T-cell (primary cell): ENCODE measurements around the gene CELSR3. TPM values are rescaled to one million over a fixed set of nuclear protein-coding genes. Genes with fewer than 3 reads are reported as not detected.

Experiments used
- ATAC-seq, 4 experiments: fragments of 200-7000 bp in 3 of 4; fragments of 150-1000 bp in 1 of 4; cut with Tn5 transposase; replicated peaks in 1 of 4; 1 replicate in 3 of 4; 2 replicates in 1 of 4; pipeline ENCODE4 v1.10.0; 2021; ENCODE audit warnings: moderate library complexity in 3 of 4, mild to moderate bottlenecking in 2 of 4, moderate number of reproducible peaks in 1 of 4
- CTCF ChIA-PET, 2 donors: fragments of 300-600 bp; sonication (Branson Sonifier 250); formaldehyde crosslinking; loops; one replicate each; lab custom pipeline; 2022; ENCODE audit warnings: antibody characterized with exemption in 2 of 2; lab: Charles Lee
- POLR2A ChIA-PET, 2 donors: fragments of 300-600 bp; sonication (Branson Sonifier 250); formaldehyde crosslinking; loops; one replicate each; lab custom pipeline; 2022; ENCODE audit warnings: antibody characterized with exemption in 2 of 2; lab: Charles Lee
- DNase-seq, 35 experiments: peaks; one replicate each; pipeline versions ENCODE4 v3.0.0 to v3.0.0-alpha.2; 2013 to 2023
- H3K27ac ChIP-seq: one replicate; pipeline ENCODE4 v1.5.1; 2013; ENCODE audit warnings: low read length
- H3K27me3 ChIP-seq, 2 experiments: replicated peaks in 1 of 2; 1 replicate in 1 of 2; 2 replicates in 1 of 2; pipeline versions ENCODE4 v1.6.1 to v1.7.0; 2013; ENCODE audit warnings: low read length in 1 of 2, mixed read lengths in 1 of 2; ENCODE audit not compliant: control insufficient read depth in 2 of 2, insufficient read depth in 2 of 2; ENCODE audit errors: extremely low read depth in 1 of 2
- H3K36me3 ChIP-seq, 2 donors: 1 replicate in 1 of 2; 2 replicates in 1 of 2; pipeline versions ENCODE4 v1.6.1 to v1.7.0; 2013; ENCODE audit warnings: low read length in 1 of 2; ENCODE audit not compliant: control insufficient read depth in 2 of 2, insufficient read depth in 1 of 2; ENCODE audit errors: extremely low read depth in 1 of 2
- H3K4me1 ChIP-seq, 2 experiments: 1 replicate in 1 of 2; 2 replicates in 1 of 2; pipeline versions ENCODE4 v1.6.1 to v1.7.0; 2013; ENCODE audit warnings: low read length in 2 of 2, mixed read lengths in 1 of 2; ENCODE audit not compliant: insufficient read depth in 2 of 2, control insufficient read depth in 1 of 2; ENCODE audit errors: extremely low read depth in 1 of 2
- H3K4me3 ChIP-seq, 2 donors: 1 replicate in 1 of 2; 2 replicates in 1 of 2; pipeline versions ENCODE4 v1.5.1 to v1.7.0; 2013; ENCODE audit warnings: mild to moderate bottlenecking in 2 of 2, low read length in 1 of 2, moderate library complexity in 1 of 2; ENCODE audit not compliant: control insufficient read depth in 1 of 2; ENCODE audit errors: extremely low read depth in 1 of 2
- H3K9me3 ChIP-seq: 2 replicates; pipeline ENCODE4 v1.7.0; 2013
- H3K27ac Mint-ChIP-seq, 2 donors: one replicate each; pipeline ENCODE4 v1.8.0; 2020 to 2021; ENCODE audit warnings: mild to moderate bottlenecking in 2 of 2, mixed read lengths in 2 of 2
- H3K27me3 Mint-ChIP-seq, 2 donors: one replicate each; pipeline ENCODE4 v1.8.0; 2021 to 2022; ENCODE audit warnings: mixed read lengths in 2 of 2
- H3K36me3 Mint-ChIP-seq: one replicate; pipeline ENCODE4 v1.8.0; 2021; ENCODE audit warnings: mixed read lengths
- H3K4me1 Mint-ChIP-seq, 3 donors: one replicate each; pipeline ENCODE4 v1.8.0; 2020 to 2022; ENCODE audit warnings: mixed read lengths in 3 of 3, mild to moderate bottlenecking in 1 of 3
- H3K4me3 Mint-ChIP-seq, 3 donors: one replicate each; pipeline ENCODE4 v1.8.0; 2020 to 2022; ENCODE audit warnings: mild to moderate bottlenecking in 3 of 3, mixed read lengths in 3 of 3, moderate library complexity in 3 of 3
- H3K9me3 Mint-ChIP-seq, 3 donors: one replicate each; pipeline ENCODE4 v1.8.0; 2020 to 2022; ENCODE audit warnings: mixed read lengths in 3 of 3
- WGBS: methylation state at CpG from one replicate; pipeline ENCODE4 v1.1.5; 2013; ENCODE audit warnings: missing lambda C conversion rate; ENCODE audit not compliant: insufficient coverage; 5-methylcytosine and 5-hydroxymethylcytosine counted together
- total RNA-seq, 35 experiments: library from RNA in 6 of 35; stranded (reverse) in 6 of 35; fragments of 120-200 nt in 1 of 35; gene quantifications; one replicate each; pipeline versions ENCODE4 v1.2.1 to v1.2.4 and lab custom pipeline; 2013 to 2026

Gene CELSR3
- total RNA-seq, 5 donors from 2014 or later (not counting 1 experiment from before 2014, with no cell fraction given) = 5.6 to 7.4 (median 6.2) TPM

GRCh38 chr3:48680811-48681540 lies 18.3 kb upstream of the CELSR3 start:
- DNase-seq = no peak
- peaks cover 45% of the 10 kb centered on the region for H3K36me3 Mint-ChIP-seq
- ChIA-PET POLR2A (no interaction called here), CTCF (no interaction called here)
- H3K4me3 Mint-ChIP-seq = no peak overlapping the region
- Histone ChIP-seq H3K27me3 (no peaks in the 10 kb centered on the region), H3K9me3 (no peaks in the 10 kb centered on the region), H3K4me1 (peaks cover 4 to 31% of the 10 kb centered on the region in 2 experiments), H3K36me3 (peaks cover 7 to 42% of the 10 kb centered on the region in 2 donors), H3K27ac (no peak overlapping the region), H3K4me3 (no peak overlapping the region)
- peaks cover 29 to 48% (median 40%) of the 10 kb centered on the region in 3 donors for H3K4me1 Mint-ChIP-seq
- no peak overlapping the region for H3K27ac Mint-ChIP-seq
- no peaks in the 10 kb centered on the region for H3K27me3 Mint-ChIP-seq
- no peaks in the 10 kb centered on the region for H3K9me3 Mint-ChIP-seq
- no peak for ATAC-seq
- WGBS = 96% methylated on average over 16 of the region's 17 CpGs

GRCh38 chr3:48679411-48680391 lies 17.0 kb upstream of the CELSR3 start:
- H3K36me3 Mint-ChIP-seq = peaks cover 48% of the 10 kb centered on the region
- peaks cover 2 to 22% of the 10 kb centered on the region in 2 experiments for H3K4me1 ChIP-seq
- CTCF ChIA-PET = no interaction called here
- DNase-seq = no peak
- peaks cover 24 to 39% (median 33%) of the 10 kb centered on the region in 3 donors for H3K4me1 Mint-ChIP-seq
- H3K9me3 Mint-ChIP-seq = no peaks in the 10 kb centered on the region
- H3K9me3 ChIP-seq = no peaks in the 10 kb centered on the region
- no peaks in the 10 kb centered on the region for H3K27me3 ChIP-seq
- POLR2A ChIA-PET = no interaction called here
- H3K27ac ChIP-seq = no peak overlapping the region
- no peak overlapping the region for H3K27ac Mint-ChIP-seq
- H3K36me3 ChIP-seq = peaks cover 7 to 42% of the 10 kb centered on the region in 2 donors
- H3K4me3 Mint-ChIP-seq = no peak overlapping the region
- no peak overlapping the region for H3K4me3 ChIP-seq
- no peaks in the 10 kb centered on the region for H3K27me3 Mint-ChIP-seq
- ATAC-seq = no peak
- WGBS = 88% methylated on average over 16 of the region's 20 CpGs

- ATAC-seq (no peak), DNase-seq (no peak)
- H3K36me3 Mint-ChIP-seq = peaks cover 48% of the 10 kb centered on the region
- Histone ChIP-seq H3K27me3 (no peaks in the 10 kb centered on the region), H3K36me3 (peaks cover 7 to 42% of the 10 kb centered on the region in 2 donors), H3K4me3 (no peak overlapping the region), H3K27ac (no peak overlapping the region), H3K9me3 (no peaks in the 10 kb centered on the region), H3K4me1 (peaks cover 0 to 14% of the 10 kb centered on the region in 2 experiments)
- ChIA-PET POLR2A (no interaction called here), CTCF (no interaction called here)
- 97% methylated on average over 23 of the region's 24 CpGs for WGBS
- no peaks in the 10 kb centered on the region for H3K9me3 Mint-ChIP-seq
- no peak overlapping the region for H3K4me3 Mint-ChIP-seq
- H3K4me1 Mint-ChIP-seq = peaks cover 17 to 31% (median 23%) of the 10 kb centered on the region in 3 donors
- no peaks in the 10 kb centered on the region for H3K27me3 Mint-ChIP-seq
- no peak overlapping the region for H3K27ac Mint-ChIP-seq
Observed at GRCh38 chr3:48678566-48679380, 16.1 kb upstream of the CELSR3 start.

GRCh38 chr3:48678056-48678455 lies 15.4 kb upstream of the CELSR3 start:
- Histone ChIP-seq H3K4me3 (no peak overlapping the region), H3K4me1 (peaks cover 0 to 9% of the 10 kb centered on the region in 2 experiments), H3K27ac (no peak overlapping the region), H3K9me3 (no peaks in the 10 kb centered on the region), H3K36me3 (peaks cover 7 to 42% of the 10 kb centered on the region in 2 donors), H3K27me3 (no peaks in the 10 kb centered on the region)
- H3K4me3 Mint-ChIP-seq = no peak overlapping the region
- peaks cover 48% of the 10 kb centered on the region for H3K36me3 Mint-ChIP-seq
- POLR2A ChIA-PET = no interaction called here
- no peak overlapping the region for H3K27ac Mint-ChIP-seq
- H3K27me3 Mint-ChIP-seq = no peaks in the 10 kb centered on the region
- peaks cover 11 to 25% (median 20%) of the 10 kb centered on the region in 3 donors for H3K4me1 Mint-ChIP-seq
- DNase-seq (no peak), ATAC-seq (no peak)
- 97% methylated on average over 4 of the region's 4 CpGs for WGBS
- CTCF ChIA-PET = no interaction called here
- no peaks in the 10 kb centered on the region for H3K9me3 Mint-ChIP-seq

GRCh38 chr3:48674505-48674904 lies 11.8 kb upstream of the CELSR3 start:
- no peak overlapping the region for H3K27ac ChIP-seq
- ChIA-PET POLR2A (no interaction called here), CTCF (no interaction called here)
- Mint-ChIP-seq H3K4me3 (no peak overlapping the region), H3K27me3 (no peaks in the 10 kb centered on the region), H3K27ac (no peak overlapping the region), H3K36me3 (peaks cover 23% of the 10 kb centered on the region), H3K4me1 (peaks cover 3 to 6% (median 3%) of the 10 kb centered on the region in 3 donors), H3K9me3 (no peaks in the 10 kb centered on the region)
- no peak for DNase-seq
- peaks cover 7 to 14% of the 10 kb centered on the region in 2 donors for H3K36me3 ChIP-seq
- H3K9me3 ChIP-seq = no peaks in the 10 kb centered on the region
- H3K4me3 ChIP-seq = no peak overlapping the region
- WGBS = 95% methylated on average over 8 of the region's 9 CpGs
- peaks cover 0 to 3% of the 10 kb centered on the region in 2 experiments for H3K4me1 ChIP-seq
- no peak for ATAC-seq
- no peaks in the 10 kb centered on the region for H3K27me3 ChIP-seq
